GM12891 (cell line): ENCODE results near the gene ESR1.
"Not testable (repeated sequence)": the region's sequence is repeated elsewhere in the genome, so short reads cannot be mapped to it uniquely, and the experiment has no call there.

Experiments used
- DNase-seq: peaks from one replicate; pipeline ENCODE4 v3.0.0; 2011; ENCODE audit warnings: low spot score; ENCODE audit not compliant: insufficient read length
- FAIRE-seq: peaks from 2 replicates; lab custom pipeline; 2011; peaks lifted over from hg19 to GRCh38; lab: Jason Lieb, UNC
- PAX5 ChIP-seq: IDR thresholded peaks from 2 replicates; pipeline ENCODE4 v1.6.1; 2011; ENCODE audit warnings: low read length, moderate library complexity, mild to moderate bottlenecking; ENCODE audit not compliant: insufficient read depth, severe bottlenecking
- POLR2A ChIP-seq: IDR thresholded peaks from 2 replicates; pipeline ENCODE4 v1.6.1; 2011; ENCODE audit warnings: low read depth, low read length, control low read depth
- POLR2AphosphoS5 ChIP-seq: IDR thresholded peaks from 2 replicates; pipeline ENCODE4 v1.6.1; 2011; ENCODE audit warnings: low read depth, low read length, control low read depth
- POU2F2 ChIP-seq: IDR thresholded peaks from 2 replicates; pipeline ENCODE4 v1.6.1; 2011; ENCODE audit warnings: low read depth, mild to moderate bottlenecking, control low read depth, low read length, moderate library complexity
- SPI1 ChIP-seq: IDR thresholded peaks from 2 replicates; pipeline ENCODE4 v1.6.1; 2011; ENCODE audit warnings: low read depth, low read length, control low read depth
- TAF1 ChIP-seq: IDR thresholded peaks from 2 replicates; pipeline ENCODE4 v1.6.1; 2011; ENCODE audit warnings: low read depth, low read length, control low read depth

ESR1 gene

DNA sequence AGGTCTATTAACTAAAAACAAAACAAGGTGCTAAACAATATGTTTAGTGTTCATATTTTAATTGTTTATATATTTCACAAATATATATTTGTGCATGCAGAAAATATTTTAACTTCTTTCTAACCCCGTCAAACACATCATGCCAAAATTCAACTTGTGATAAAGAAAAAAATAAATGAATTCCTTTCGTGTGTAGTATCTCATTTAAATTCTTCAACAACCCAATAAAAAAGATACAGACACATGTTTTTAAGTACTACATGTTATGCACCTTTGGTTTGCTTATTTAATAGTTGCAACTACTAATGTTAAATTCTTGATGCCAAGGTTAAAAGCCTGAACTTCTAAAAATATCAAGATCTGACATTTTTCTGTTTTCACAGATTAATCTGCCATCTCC, 252.4 kb downstream of the ESR1 start:
- TF ChIP-seq POLR2A (no peak), SPI1 (no peak), POU2F2 (no peak), POLR2AphosphoS5 (no peak), PAX5 (no peak), TAF1 (no peak)
- FAIRE-seq (no peak), DNase-seq (no peak)

DNA sequence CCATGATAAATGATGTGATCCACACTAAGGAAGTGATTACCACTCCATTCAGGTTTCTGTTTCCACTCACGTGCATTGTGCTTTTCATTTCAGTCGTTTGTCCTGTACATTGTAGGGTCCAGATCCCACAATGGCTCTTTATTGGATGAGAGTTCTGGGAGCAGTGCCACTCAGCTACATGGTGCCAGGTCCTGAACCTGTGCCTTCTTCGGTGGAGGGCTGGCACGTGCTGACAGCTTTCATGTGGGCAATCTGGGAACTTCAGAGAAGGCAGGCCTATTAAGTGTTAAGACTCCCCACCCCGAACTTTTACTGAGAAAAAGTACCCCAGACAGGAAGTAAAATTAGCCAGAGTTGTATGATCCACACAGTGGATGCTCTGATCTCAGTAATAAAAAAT, 255.0 kb downstream of the ESR1 start:
- FAIRE-seq (no peak), DNase-seq (no peak)
- no peak for TF ChIP-seq POU2F2
- no peak for TF ChIP-seq POLR2A
- TF ChIP-seq TAF1: no peak
- no peak for TF ChIP-seq SPI1
- no peak for TF ChIP-seq POLR2AphosphoS5
- no peak for TF ChIP-seq PAX5

- no peak for TF ChIP-seq SPI1
- no peak for TF ChIP-seq POLR2A
- no peak for TF ChIP-seq POU2F2
- TF ChIP-seq POLR2AphosphoS5: no peak
- TF ChIP-seq PAX5: no peak
- TF ChIP-seq TAF1: no peak
- FAIRE-seq: no peak
- DNase-seq: no peak
These were observed 255.9 kb downstream of the ESR1 start for GRCh38 chr6:152063170-152063921.

DNA sequence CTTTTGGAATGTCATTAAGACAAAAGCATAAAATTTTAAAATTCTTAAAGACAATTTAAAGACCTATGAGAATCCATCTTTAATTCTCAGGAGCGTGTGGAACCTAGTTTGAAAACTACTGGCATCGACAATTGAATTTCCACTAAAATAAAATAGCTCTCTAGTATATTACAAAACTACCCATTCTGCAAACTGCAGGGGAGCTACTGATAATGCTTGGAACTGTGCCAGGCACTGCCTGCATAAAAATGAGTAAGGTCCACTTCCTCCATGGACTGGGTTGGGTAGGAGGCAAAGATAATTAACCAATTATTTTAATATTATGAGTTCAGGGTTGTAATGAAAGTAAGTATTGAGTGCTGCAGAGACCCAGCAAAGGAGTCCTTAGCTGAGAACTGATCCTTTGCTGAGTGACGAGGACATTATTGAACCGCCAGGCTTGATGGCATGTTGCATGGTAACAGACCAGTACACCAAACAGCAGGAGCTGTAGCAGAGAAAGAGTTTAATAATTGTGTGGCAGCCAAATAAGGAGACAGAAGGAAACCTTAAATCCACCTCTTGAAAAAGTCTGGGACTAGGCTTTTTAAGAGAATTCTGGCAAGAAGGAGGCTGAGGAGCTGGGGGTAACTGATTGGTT, 261.3 kb downstream of the ESR1 start:
- DNase-seq (no peak), FAIRE-seq (no peak)
- TF ChIP-seq SPI1: no peak
- no peak for TF ChIP-seq POU2F2
- TF ChIP-seq POLR2AphosphoS5: no peak
- TF ChIP-seq POLR2A: no peak
- TF ChIP-seq PAX5: no peak
- no peak for TF ChIP-seq TAF1

DNA sequence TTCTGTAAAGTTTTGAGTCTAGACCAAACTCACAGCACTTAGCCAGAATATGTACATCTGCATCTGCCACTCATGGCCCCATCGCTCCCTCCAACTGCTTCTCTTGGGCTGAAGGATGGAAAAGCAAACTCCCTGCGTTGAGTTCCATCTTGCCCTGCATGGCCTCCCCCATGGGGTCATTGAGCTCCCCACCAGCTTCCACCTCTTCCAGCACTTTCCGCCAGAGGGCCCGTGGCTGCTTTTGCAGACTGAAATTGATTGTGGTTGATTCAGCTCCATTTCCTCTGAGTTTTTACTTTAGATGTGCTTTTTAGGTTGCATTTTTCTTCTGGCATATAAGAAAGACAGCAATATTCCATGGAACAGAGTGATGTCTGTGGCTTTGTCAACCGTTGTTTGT, 263.1 kb downstream of the ESR1 start:
- TF ChIP-seq SPI1: no peak
- no peak for DNase-seq
- no peak for FAIRE-seq

GRCh38 chr6:152071318-152071717, 263.8 kb downstream of the ESR1 start:
- FAIRE-seq (no peak), DNase-seq (no peak)
- TF ChIP-seq SPI1 (no peak), PAX5 (no peak), POU2F2 (no peak), POLR2A (no peak), POLR2AphosphoS5 (no peak), TAF1 (no peak)

DNA sequence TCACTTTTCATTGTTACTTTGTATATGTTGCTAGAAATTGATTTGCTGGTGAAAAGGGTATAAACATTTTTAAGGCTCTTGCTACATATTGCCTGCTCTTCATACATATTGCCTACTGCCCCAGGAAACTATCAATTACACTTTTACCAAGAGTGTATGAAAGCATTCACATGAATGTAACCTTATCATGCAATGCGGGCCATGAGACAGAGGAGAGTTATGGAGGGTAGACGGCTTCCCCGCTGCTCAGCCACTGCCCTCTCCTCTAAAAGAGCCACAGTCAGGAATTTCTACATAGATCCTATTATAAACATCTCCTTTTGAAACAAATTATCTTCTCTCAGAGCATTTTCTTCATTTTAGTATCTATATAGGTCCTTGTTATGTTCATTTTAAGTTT, 264.4 kb downstream of the ESR1 start:
- DNase-seq: no peak
- TF ChIP-seq PAX5 (no peak), POU2F2 (no peak), POLR2AphosphoS5 (no peak), SPI1 (no peak), TAF1 (no peak), POLR2A (no peak)
- no peak for FAIRE-seq

DNA sequence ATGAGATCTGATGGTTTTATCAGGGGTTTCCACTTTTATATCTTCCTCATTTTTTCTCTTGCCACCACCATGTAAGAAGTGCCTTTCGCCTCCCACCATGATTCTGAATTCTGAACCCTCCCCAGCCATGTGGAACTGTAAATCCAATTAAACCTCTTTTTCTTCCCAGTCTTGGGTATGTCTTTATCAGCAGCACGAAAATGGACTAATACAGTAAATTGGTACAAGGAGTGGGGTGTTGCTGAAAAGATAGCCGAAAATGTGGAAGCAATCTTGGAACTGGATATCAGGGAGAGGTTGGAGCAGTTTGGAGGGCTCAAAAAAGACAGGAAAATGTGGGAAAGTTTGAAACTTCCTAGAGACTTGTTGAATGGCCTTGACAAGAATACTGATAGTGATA, 268.8 kb downstream of the ESR1 start:
- not testable (repeated sequence) for DNase-seq, FAIRE-seq

DNA sequence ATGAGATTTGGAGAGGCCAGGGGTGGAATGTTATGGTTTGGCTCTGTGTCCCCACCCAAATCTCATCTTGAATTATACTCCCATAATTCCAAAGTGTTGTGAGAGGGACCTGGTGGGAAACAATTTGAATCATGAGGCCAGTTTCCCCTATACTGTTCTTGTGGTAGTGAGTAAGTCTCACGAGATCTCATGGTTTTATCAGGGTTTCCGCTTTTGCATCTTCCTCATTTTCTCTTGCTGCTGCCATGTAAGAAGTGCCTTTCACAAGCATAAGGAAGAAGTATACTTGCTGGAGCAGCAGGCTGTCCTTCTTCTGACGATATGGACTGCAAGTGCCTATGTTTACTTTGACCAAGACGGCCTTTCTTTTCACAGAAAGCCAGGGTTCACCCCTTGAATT, 270.5 kb downstream of the ESR1 start:
- no peak for DNase-seq
- no peak for TF ChIP-seq POLR2AphosphoS5
- no peak for TF ChIP-seq POU2F2
- TF ChIP-seq PAX5: no peak
- TF ChIP-seq SPI1: no peak
- TF ChIP-seq TAF1: no peak
- TF ChIP-seq POLR2A: no peak
- FAIRE-seq: no peak

GRCh38 chr6:152078804-152079203, 271.3 kb downstream of the ESR1 start:
- DNase-seq (no peak), FAIRE-seq (no peak)
- TF ChIP-seq SPI1 (no peak), TAF1 (no peak), POLR2AphosphoS5 (no peak), PAX5 (no peak), POLR2A (no peak), POU2F2 (no peak)
